Measurements from ENCODE around the gene SRSF5.
"Not testable (repeated sequence)": the region's sequence is repeated elsewhere in the genome, so short reads cannot be mapped to it uniquely, and the experiment has no call there.

The SRSF5 gene

DNA sequence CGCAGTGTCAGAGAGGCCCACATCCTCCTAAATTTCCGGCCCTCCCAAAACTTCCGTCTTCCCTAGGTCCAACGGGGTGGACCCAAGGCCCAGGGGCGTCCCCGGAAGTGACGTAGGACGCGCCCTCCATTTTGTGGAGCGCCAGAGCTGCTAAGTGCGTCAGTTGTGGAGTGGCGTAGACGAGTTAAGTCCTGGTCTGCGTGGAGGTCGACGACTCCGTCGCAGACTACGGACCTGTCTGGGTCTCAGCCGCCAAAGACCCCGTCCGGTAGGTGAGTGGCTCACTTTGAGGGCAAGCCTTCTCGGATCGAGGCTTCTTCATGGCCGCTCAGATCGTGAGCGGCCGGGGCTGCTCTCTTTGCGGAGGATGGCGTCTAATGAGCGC, at the start of gene SRSF5:
SRSF5 (plus strand) TSS at position 159 of the 385 bp plus-strand sequence. CDS start 1,015 bp downstream, outside the sequence.
- peak; percentile 98 for DNase-seq (ENCODE audit: low spot score)

DNA sequence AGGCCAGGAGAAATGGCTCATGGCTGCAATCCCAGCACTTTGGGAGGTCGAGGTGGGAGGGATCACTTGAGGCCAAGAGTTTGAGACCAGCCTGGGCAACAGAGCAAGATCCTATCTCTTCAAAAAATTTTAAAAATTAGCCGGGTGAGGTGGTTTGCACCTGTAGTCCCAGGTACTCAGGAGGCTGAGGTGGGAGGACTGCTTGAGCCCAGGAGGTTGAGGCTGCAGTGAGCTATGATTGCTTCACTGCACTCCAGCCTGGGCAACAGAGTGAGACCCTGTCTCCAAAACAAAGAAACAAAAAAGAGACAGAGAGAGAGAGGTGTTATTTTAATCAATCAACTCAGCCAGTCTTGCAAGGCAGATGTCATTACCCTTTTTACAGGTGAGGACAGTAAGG, 48.3 kb upstream of the SRSF5 start:
- not testable (repeated sequence) for DNase-seq (ENCODE audit: low spot score)

DNA sequence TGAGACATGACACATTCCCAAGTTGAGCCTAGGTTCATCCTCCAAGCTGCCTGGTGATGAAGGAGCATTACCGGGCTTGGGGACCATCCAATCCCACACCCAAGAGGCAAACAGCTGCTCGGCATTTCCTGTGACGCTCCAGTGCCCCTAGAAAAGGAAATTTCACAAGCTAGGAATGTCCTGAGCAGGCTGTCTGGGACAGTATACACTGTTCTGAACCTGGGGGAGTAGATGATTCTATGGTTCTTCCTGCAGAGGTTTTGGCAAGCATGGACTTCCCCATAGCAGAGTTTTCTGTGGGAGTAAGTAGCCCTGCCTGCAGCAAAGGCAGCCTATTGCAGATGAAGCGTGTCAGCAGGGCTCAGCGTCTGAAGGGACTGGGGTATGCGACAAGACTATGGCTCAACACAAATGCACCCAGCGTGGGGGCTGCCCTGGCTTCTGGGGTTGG, 47.4 kb upstream of the SRSF5 start:
- DNase-seq (ENCODE audit: low spot score) = no peak

GRCh38 chr14:69720912-69721311, 46.0 kb upstream of the SRSF5 start:
- no peak for DNase-seq (ENCODE audit: low spot score)

GRCh38 chr14:69726761-69727511, 40.0 kb upstream of the SRSF5 start:
- peak; percentile 78 for DNase-seq (ENCODE audit: low spot score)

- DNase-seq (ENCODE audit: low spot score) = no peak
Measured at GRCh38 chr14:69727860-69728259, 39.1 kb upstream of the SRSF5 start.

GRCh38 chr14:69731919-69732598, 34.9 kb upstream of the SRSF5 start:
- DNase-seq (ENCODE audit: low spot score) = not testable (repeated sequence)

- not testable (repeated sequence) for DNase-seq (ENCODE audit: low spot score)
Measured at GRCh38 chr14:69736405-69736804, 30.5 kb upstream of the SRSF5 start.

DNA sequence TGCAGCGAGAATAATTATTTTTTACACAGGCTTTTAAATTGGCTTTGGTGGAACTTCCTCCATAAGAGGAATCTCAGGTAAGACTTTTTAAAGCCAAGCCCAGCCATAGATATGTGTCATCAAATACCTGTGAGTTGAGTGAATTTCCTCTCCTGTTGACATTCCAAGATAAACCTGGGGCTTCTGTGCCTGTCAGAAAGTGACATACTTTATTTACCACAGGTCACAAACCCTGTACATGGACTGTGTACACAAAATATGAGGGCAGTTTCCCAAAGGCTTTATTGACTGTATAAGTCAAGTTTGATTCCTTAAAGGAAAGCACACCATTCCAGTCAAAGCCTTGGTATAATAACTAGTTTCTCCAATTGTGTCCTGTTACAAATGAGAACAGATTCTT, 25.9 kb upstream of the SRSF5 start:
- no peak for DNase-seq (ENCODE audit: low spot score)

GRCh38 chr14:69749956-69750355, 17.0 kb upstream of the SRSF5 start:
- DNase-seq (ENCODE audit: low spot score) = no peak

GRCh38 chr14:69750495-69750894, 16.4 kb upstream of the SRSF5 start:
- no peak for DNase-seq (ENCODE audit: low spot score)

DNA sequence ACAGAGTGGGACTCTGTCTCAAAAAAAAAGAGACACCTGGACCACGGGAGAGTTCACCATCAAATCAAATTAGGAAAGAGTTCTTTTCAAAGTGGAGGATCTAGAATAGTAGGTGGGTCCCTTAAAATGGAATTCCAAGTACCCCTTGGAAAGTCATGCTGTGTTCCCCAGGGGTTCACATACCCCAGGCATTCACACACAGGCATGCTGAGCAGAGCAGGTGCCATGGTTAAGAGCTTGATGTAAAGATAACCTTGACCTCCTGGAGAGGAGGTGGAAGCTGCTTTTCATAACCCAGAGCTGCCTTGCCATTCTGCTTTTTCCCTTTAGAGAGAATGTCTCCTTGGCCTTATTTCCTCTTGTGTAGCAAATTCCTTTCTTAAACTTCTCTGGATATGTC, 14.2 kb upstream of the SRSF5 start:
- no peak for DNase-seq (ENCODE audit: low spot score)

GRCh38 chr14:69753860-69754259, 13.1 kb upstream of the SRSF5 start:
- DNase-seq (ENCODE audit: low spot score) = no peak

- DNase-seq (ENCODE audit: low spot score) = no peak
Measured at GRCh38 chr14:69754487-69754886, 12.5 kb upstream of the SRSF5 start.

GRCh38 chr14:69755296-69755695, 11.6 kb upstream of the SRSF5 start:
- no peak for DNase-seq (ENCODE audit: low spot score)

GRCh38 chr14:69755784-69756183, 11.2 kb upstream of the SRSF5 start:
- DNase-seq (ENCODE audit: low spot score) = no peak

- DNase-seq (ENCODE audit: low spot score) = no peak
Measured at GRCh38 chr14:69756298-69756697, 10.6 kb upstream of the SRSF5 start.

DNA sequence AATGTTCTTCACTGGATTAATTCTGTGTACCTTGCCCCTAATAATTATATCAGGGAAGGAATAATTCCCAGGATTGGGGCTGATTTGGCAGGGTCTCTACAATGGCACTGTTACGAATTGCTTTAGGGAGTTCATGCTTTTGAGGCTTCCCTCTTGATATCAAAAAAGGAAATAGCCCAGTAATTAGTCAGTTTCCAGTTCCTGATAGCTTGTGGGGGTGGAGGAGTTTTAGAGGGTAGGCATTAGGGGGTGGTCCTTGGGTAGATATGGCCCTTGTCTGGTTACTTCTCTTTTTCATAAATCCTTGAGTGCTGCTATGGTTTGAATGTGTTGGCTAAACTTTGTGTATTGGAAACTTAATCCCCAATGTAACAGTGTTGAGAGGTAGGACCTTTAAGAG, 6.1 kb upstream of the SRSF5 start:
- no peak for DNase-seq (ENCODE audit: low spot score)

GRCh38 chr14:69763761-69764510, 3.0 kb upstream of the SRSF5 start:
- DNase-seq (ENCODE audit: low spot score) = no peak

GRCh38 chr14:69767369-69767999, 542 bp downstream of the SRSF5 start:
- peak; percentile 85 for DNase-seq (ENCODE audit: low spot score)

GRCh38 chr14:69768873-69769272, 1.9 kb downstream of the SRSF5 start:
- no peak for DNase-seq (ENCODE audit: low spot score)

GRCh38 chr14:69769623-69770022, 2.7 kb downstream of the SRSF5 start:
- DNase-seq (ENCODE audit: low spot score) = no peak

Data from pons (tissue), 1 donor.